DMS53 treated with DMSO at 0.1 percent for 48 hours (cell line): ENCODE measurements around the gene MYO18A.

Experiments used
- DNase-seq: peaks from one replicate; lab custom pipeline; 2025; ENCODE audit not compliant: unreplicated experiment; lab: John Stamatoyannopoulos, UW

Gene MYO18A

DNA sequence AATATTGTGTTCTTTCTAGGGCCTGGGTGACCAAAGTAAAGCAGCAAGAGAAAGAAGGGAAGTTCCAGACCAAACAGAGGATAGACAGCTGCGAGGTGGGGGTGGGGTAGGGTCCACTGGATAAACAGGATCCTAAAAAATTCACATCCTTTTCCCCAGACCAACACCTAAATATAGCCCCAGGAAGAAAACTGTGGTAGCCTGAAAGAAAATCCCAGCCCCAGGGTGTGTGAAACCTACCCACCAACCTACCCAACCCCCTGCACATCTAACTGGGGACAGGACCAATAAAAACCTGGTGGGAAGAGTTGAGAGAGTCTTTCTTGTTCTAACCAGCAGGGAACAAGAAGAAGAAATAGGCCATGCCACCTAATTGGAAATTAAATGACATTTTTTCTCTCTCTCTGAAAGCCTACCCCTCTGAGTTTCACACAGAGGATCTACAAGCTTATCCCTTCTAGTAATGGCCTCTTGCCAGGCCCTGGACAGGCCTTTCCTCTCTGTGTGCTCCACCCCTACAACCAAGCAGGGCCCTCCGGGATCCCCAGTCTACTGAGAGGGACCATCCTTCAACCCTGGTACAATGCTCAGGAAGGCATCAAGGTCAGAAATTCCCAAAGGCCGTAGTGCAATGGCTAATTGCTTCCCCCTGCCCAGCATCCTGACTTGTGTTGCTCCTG lies 12.0 kb downstream of the MYO18A start:
- DNase-seq, result no peak

DNA sequence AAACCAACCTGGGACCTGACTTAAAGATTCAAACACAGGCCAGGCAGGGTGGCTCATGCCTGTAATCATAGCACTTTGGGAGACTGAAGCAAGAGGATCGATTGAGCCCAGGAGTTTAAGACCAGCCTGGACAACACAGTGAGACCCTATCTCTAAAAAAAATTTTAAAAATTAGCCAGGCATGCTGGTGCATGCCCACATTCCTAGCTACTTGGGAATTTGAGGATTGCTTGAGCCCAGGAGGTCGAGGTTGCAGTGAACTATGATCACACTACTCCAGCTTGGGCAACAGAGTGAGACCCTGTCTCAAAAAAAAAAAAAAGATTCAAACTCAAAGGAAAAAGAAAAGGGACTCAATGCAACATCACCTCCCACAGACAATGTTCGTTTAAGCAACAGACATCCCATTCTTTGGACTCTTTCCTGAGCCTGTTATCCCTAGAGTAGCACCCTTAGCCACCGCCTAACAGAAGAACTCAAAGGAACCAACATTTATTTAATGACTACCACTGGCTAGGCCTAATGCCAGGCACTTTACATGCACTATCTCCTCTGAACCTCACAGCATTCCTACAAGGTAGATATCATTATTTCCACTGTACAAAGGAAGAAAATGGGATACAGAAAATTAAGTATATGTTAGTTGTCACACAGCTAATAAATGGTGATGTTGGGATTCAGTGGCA lies 12.7 kb downstream of the MYO18A start:
- no peak for DNase-seq

DNA sequence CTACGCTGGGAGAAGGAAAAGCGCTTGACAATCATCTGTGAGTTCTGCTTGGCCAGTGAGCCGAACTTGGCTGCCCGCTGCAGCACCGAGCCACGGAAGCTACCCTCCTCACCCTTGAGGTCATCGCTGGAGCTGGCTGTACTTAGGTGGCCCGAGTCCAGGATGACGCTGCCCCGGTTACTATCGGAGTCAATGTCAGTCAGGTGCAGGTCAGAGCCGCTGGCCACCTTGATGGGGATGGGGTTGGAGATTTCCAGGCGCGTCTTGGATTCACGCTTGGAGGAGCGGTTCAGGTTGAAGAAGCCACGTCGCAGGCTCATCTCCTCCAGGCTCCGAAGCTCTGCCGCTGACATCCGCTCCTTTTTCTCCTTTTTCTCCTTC lies 13.7 kb downstream of the MYO18A start:
- DNase-seq, result no peak

DNA sequence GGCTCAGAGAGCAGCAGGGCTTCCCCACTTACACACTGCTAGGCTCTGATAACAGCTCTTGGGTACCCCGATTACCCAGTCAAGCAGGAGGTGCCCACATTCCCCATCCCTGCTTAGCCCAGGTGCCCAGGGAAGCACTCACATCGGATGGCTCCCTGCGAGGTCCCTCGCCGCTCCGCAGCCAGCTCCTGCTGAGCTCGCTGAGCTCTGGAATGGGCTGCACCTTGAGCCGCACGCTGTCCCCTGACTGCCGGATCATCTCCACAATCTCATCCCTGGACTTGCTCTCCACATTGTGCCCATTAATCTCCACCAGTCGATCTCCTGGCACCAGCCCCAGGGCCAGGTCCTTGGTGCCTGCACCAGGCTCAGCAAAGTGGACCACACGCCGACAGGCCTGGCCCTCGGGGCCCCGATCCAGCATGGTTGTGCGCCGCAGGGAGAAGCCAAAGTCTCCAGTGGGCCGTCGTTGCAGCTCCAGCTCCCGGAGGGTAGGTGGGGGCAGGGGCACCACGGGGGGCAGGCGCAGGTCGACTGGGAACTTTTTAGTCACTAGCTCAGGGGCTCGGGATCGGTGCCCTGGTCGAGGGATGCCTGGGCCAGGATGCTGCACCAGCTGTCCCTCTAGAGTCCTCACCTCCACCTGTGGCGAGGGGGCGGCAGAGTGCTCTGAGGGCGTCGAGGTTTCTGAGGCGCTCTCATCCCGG lies 14.2 kb downstream of the MYO18A start:
- no peak for DNase-seq

DNA sequence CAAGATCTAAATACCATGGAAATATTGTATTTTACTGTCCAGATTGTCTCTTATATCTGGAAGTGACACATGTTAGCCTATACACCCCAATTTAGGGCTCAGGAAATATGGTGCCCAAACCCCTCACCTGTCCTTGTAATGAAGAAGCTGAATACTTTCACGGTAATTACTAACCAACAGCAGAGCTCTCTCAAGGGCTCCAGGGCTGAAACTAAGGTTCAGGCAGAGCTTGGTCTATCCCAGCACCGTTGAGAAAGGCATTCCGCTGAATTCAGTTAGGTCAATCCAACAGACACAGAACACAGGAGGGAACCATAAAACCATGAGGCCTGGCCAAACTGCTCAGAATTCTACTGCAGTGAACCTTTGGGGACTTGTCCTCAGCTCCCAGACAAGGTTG lies 14.9 kb downstream of the MYO18A start:
- no peak for DNase-seq

DNA sequence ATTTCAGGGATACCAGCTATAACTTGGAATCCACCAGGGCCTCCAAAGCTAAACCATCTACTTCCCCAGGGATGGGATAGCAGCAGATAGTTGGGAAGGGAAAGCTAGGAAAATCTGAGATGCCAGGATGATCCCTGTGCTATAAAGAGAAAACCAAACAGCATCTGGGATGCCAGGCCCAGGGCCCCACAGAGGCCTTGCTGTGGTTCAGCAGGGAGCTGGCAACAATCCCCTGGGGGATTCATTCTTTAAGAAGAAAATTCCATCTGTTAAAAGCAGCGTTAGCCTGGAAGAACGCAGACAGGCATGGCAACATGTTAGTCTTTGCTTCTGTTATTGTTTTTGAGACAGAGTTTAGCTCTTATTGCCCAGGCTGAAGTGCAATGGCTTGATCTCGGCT lies 16.6 kb downstream of the MYO18A start:
- no peak for DNase-seq

DNA sequence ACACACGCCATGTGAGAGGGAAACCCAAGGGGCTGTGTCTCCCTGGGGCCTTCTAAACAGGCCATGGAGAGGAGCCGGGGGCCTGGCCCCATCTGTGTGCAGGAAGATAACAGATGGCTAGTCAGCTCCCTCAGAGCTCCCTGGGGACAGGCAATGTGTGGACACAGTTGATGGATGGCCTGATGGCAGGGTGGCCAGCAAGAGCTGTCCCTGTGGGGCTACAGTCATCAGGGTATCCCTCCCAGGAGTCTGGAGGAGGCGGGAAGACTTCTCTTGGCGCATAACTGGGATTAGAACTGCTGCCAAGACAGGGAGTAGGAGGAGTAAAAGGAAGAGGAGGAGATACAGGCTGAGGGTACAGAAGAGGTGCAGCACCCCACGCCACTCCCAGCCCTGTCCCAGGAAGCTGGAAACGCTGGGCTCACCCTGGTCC lies 17.3 kb downstream of the MYO18A start:
- DNase-seq, result no peak

DNA sequence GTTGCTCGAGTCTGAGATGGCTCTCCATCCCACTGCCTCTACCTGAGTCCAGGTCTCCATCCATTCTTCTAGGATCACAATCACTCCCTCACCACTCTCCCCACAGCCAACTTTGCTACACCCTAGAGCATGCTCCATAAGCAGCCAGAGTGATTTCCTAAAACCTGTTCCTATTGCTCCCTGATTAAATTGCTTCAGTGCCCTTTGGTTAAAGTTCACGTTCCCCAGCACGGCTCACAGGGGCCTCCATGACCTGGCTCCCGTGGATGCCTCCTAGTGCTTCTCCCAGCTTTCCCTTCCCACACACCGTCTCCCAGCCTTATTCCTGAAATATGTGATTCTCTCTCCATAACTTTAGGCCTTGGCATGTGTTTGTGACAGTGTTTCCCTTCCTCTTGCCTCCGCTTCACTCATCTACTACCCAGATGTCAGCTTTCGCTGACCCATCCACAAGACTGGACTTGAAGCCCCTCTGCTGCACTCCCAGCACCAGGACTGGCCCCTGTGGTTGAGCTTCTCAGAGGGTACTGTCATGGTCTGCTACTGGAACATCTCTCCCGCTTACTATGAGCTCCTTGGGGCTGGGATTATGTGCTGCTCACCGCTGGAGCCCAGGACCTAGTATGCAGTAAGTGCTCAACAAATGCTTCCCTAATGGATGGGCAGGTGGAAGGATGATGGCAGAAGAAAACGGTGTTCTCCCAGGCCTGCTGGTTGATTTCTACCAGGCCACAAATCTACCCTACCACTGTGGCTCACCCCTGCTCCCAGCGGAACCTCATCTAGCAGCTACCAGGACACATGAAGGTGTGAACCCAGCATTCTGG lies 17.9 kb downstream of the MYO18A start:
- no peak for DNase-seq

DNA sequence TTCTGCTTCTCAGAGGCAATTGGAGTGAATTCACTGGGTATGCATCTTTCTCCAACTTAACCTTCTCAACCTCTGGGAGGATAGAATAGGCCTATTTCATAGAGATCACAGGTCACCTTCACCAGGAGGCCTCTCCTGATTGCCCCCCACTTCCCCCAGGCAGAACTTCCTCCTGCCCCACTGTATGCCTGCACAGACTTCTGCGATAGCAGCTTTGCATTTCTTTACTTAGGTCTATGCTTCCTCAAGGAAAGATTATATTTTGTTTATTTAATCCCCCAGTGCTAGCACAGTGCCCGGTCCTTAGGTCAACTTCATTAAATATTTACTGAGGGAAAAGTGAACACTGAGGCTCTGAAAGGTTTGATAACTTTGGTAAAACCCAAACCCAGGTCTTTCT lies 19.9 kb downstream of the MYO18A start:
- DNase-seq, result no peak

DNA sequence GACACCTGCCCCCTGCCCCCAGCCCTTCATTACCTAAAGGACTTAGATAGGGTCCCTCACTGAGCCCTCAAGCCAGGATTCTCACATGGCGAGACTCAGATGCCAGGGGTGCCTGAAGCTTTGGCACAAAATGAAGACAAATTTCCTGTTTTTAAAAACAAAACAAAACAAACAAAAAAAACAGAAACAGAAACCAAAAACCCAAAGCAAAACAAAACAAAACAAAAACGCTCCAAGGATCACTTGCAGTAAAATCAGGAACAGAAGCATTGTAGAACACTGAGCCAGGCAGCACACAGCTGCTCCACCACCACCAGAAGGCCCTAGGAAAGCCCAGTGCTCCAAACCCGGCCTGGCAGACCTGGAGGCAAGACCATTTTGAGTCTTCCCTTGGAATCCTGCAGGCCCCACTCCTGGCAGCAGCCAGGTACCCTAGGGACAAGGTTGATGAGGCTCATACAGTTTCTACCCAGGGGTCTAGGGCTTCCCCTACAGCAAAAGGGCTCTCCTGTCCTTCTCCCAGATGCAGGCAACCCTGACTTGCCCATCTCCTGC lies 20.8 kb downstream of the MYO18A start:
- DNase-seq, result no peak

DNA sequence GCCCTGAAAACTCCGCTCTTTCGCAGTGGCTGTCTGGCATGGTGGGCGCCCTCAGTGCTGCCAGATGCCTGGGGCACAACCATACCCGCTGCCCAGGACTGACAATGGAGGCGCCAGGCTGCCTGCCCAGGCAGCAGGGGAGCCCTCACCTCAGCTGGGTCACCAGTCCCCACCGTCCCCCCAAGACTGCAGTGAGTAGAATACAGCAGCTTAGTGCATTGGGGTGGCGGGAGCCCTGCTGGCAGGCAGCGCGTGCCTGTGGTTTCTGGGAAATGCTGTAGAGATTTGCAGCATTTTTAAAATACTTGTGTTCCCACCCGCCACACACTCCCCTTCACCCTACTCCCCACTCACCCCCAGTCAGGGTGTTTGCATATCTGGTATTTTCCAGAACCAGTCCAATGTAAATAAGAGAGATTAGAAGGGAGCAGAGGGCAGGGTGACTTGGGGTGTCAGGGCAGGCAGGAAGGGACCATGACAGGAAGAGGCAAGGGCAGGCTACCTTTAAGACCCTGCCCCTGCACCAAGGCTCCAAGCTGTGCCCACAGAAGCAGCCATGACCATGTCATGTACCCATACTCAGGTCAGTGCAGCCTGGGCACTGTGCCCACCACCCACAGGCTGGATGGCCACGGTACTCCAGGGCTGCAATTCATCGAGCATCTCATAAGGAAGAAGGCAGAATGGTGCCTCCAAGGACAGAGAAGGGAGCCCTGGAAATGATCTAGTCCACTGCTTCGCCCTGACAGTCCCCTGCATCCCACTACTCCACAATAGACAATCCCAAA lies 21.5 kb downstream of the MYO18A start:
- no peak for DNase-seq

DNA sequence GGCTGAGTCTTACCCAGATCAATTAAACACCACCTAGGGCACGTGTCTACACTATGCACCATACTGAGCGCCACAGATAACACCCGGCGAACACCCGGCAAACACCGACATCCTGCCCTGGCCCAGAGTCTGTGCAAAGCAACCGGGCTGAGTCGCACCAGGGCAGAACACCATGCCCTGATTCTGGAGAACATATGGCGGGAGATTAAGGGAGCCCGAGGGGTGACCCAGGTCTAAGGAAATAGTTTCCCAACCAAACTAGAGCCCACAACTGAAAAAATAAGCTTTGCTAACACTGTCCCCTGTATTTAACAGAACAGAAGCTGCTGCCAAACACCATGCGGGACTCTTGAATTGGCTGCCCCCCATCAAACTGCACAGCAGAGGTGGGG lies 22.1 kb downstream of the MYO18A start:
- no peak for DNase-seq

DNA sequence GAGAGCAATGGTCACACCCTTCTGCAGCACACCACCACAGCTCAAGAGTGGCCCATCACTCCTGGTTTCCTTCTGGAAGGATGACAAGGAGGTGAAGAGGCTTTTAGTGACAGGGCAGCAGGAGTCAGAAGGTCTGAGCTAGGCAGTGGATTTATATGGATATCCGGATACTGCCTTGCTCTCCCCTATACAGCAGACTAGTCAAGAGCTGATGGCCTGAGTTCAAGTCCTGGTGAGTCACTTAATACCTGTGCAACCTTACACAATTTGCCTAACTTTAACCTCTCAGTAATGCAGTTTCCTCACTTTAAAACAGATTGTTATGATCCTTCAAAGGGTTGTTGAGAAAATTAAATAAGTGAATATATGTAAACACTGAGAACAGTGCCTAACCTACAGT lies 22.9 kb downstream of the MYO18A start:
- no peak for DNase-seq

DNA sequence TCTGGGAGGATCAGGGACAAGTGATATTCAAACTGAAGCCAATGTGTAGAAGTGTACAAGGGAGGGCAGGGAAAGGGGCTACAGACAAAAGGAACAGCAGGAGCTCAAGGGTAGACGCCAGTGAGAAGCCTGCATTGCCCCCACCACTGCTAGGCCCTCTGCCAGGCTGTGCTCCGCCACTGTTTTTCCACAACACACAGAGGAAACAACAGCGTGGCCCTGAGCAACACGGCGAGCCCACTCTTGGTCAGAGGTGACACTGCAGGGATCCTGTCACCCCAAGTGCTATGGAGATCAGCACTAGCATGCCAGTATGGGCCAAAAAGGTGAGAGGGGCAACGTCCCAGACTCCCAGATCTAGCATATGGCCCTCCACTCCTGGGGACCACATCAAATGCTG lies 23.4 kb downstream of the MYO18A start:
- DNase-seq, result no peak

DNA sequence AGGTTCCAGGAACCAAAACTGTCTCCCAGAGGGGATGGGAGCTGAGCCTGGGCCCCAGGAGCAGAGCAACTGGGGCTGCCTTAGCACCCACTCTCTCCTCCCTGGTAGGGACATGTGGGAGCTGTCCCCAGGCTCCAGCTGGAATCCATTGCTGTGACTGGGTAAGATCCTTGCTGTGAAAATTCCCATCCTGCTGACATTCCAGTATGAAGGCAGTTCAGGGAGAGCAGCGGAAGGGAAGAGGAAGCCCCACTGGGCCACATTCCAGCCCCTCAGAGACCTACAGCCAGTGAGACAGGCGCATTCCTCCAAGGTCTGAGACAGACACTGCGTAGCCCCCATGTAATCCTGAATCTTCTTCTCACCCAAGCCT lies 24.2 kb downstream of the MYO18A start:
- DNase-seq, result no peak

DNA sequence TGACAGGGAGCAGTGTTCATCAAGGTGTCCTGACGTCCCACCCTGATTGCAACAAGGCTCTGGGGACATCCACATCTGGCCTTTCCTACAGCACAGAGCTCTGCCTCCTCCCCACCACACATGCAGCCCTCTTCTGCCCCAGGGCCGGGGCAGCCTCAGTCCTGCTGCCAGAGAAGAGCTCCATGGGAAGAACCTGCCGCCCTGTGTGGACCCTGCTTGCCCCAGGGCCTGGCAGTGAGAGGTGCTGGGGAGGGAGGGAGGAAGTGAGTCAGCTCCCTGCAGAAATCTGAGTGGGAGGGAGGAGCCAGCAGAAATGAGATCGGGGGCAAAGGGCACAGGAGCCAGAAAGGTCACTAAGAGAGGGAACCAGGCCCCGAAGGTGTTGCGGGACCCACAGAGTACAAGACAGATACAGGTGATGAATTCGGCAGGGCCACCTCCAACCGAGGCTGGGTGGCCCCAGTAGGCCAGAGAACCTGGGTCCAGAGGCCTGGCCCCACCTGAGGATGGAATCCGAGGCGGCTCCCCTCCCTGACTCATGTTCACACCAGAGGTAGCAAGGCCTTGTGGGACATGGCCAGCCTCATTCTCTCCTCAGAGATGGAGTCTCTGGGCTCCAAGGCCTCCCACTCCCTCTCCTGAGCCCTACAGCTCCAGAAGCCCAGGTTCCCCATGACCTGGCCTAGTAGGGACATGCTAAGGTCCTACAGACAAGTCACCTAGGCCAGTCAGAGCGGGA lies 24.8 kb downstream of the MYO18A start:
- DNase-seq, result peak; percentile 63

DNA sequence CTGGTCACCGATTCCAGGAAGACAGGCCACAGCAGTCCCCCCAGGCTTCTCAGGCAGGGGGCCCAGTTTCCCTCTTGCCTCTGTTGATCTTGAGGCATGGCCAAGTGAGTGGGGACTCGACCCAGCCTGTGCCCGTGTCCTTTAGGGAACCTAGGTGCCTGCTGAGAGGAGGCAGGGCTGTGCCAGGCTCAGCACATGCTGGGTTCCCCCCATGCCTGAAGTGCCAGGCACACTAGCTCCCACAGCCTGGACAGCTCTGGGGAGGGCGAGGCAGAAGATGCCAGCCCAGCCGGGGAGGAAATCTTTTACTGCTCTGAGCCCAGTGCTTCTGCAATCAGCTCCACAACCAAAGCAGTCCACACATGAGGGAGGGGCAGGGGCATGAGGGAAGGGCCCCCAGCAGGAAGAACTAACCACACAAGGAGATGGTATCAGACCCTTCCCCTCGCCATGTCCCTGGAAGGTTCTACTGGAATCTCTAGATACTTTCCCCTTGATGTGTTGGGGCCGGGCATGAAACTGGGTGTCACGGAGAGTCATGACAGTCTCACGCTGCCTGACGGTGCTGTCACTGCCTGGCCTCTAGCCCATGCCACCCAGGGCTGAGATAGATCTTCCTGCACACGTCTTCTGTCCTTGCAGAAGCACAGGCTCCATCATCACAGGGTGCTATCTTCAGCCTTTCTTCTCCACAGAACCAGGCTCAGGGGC lies 25.5 kb downstream of the MYO18A start:
- no peak for DNase-seq

DNA sequence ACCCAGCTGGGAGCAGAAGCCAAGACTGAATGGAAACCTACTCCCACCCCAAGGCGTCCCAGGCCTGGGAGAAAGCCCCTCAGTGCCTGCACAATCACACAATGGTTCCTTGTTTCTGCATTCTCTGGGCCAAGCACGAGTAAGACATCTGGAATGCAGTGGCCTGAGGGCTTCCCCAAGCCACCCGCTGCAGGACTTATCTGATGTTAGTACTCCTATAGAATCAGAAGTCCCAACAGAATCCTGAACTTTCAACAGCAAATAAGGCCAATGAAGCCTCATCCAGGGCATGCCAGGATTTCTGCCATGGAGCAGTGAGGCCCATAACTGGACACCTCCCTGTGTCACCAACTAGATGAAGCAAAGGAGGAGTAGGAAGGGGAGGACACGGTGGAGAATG lies 28.6 kb downstream of the MYO18A start:
- no peak for DNase-seq

DNA sequence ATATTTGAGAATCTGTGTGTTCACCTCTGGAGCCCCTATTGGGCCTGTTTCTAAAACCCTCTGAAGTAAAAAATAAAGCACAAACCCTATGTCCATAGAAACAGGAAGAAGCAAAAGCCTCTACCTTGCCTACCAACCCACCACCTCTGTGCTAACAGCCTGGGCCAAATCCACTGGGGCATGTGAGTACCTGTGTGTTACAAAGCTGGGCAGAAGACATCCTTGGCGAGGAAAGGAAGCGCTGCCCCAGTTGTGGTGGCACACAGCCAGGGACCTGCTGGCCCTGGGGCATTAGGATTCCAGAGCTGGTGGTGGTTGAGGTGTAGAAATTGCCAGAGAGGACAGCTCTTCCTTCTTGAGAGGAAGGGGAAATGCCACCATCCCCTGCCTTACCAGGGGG lies 30.0 kb downstream of the MYO18A start:
- no peak for DNase-seq
